ENCODE data around the gene PACC1.

GRCh38 chr1:212326541-212326940 lies 88.1 kb downstream of the PACC1 start:
- TF ChIP-seq CTCF (tag by site-specific recombination; IDR thresholded peaks at IDR 0.05) (no peak), ZNF280C (tag by site-specific recombination; IDR thresholded peaks at IDR 0.05) (no peak), ZNF398 (tag by site-specific recombination; IDR thresholded peaks at IDR 0.05) (no peak), ZNF610 (tag by site-specific recombination; IDR thresholded peaks at IDR 0.05; ENCODE audit: borderline replicate concordance) (no peak), ZNF501 (tag by site-specific recombination; IDR thresholded peaks at IDR 0.05) (no peak), ZNF138 (tag by site-specific recombination; IDR thresholded peaks at IDR 0.05; ENCODE audit: borderline replicate concordance) (no peak), HOXA7 (CRISPR knock-in tag; IDR thresholded peaks at IDR 0.05; ENCODE audit: borderline replicate concordance) (no peak), YY1 (tag by site-specific recombination; IDR thresholded peaks at IDR 0.05) (no peak), PBX3 (CRISPR knock-in tag; IDR thresholded peaks at IDR 0.05) (no peak), ZBTB6 (tag by site-specific recombination; IDR thresholded peaks at IDR 0.05) (no peak)

Measured in HEK293 (cell line).